OCI-LY3 (cell line): ENCODE measurements around the gene ATP5PB.

ENCODE experiments used
- H2AFZ ChIP-seq: fragments of 200-600, 300-600 bp; shearing (Covaris generic); 2 replicates; pipeline ENCODE4 v1.6.0; 2014; ENCODE audit warnings: antibody characterized with exemption, low read depth, low read length
- H3K27ac ChIP-seq: fragments of 200-600, 300-600 bp; sonication (generic); 2 replicates; pipeline ENCODE4 v1.5.1; 2014; ENCODE audit warnings: mild to moderate bottlenecking, low read length, moderate library complexity, mixed read lengths
- H3K27me3 ChIP-seq: fragments of 200-600, 300-600 bp; sonication (generic); 2 replicates; pipeline ENCODE4 v1.6.1; 2014; ENCODE audit warnings: low read depth, low read length, mixed read lengths
- H3K36me3 ChIP-seq: fragments of 200-600, 300-600 bp; sonication (generic); replicated peaks from 2 replicates; pipeline ENCODE3; 2014; ENCODE audit warnings: low read depth, low read length, mixed read lengths
- H3K4me1 ChIP-seq: fragments of 300-600, 200-600 bp; sonication (generic); 2 replicates; pipeline ENCODE4 v1.6.1; 2014; ENCODE audit warnings: low read length, mixed read lengths
- H3K4me2 ChIP-seq: fragments of 200-600, 300-600 bp; sonication (generic); 2 replicates; pipeline ENCODE4 v1.6.1; 2014; ENCODE audit warnings: low read length, mixed read lengths
- H3K4me3 ChIP-seq: fragments of 300-600, 200-600 bp; sonication (generic); 2 replicates; pipeline ENCODE4 v1.5.1; 2014; ENCODE audit warnings: antibody characterized with exemption, mild to moderate bottlenecking, low read length, moderate library complexity
- H3K79me2 ChIP-seq: fragments of 300-600, 200-600 bp; shearing (Covaris generic); 2 replicates; pipeline ENCODE4 v1.6.1; 2014; ENCODE audit warnings: mild to moderate bottlenecking, low read length, mixed read lengths
- H3K9ac ChIP-seq: fragments of 300-600, 200-600 bp; shearing (Covaris generic); 2 replicates; pipeline ENCODE4 v1.6.0; 2014; ENCODE audit warnings: mild to moderate bottlenecking, low read length, moderate library complexity
- H3K9me3 ChIP-seq: fragments of 200-600, 300-600 bp; shearing (Covaris generic); 2 replicates; pipeline ENCODE4 v1.6.1; 2014; ENCODE audit warnings: low read length, mixed read lengths; ENCODE audit not compliant: insufficient read depth
- H4K20me1 ChIP-seq: fragments of 200-600, 300-600 bp; sonication (generic); 2 replicates; pipeline ENCODE4 v1.6.1; 2016; ENCODE audit warnings: low read length, mixed read lengths; ENCODE audit not compliant: insufficient read depth
- CTCF ChIP-seq: fragments of 200-600, 300-600 bp; sonication (generic); IDR thresholded peaks from 2 replicates; pipeline ENCODE4 v1.5.1; 2014; ENCODE audit warnings: antibody characterized with exemption, low read length, low read depth
- EZH2phosphoT487 ChIP-seq: fragments of 200-600 bp; shearing (Covaris generic); IDR thresholded peaks from 2 replicates; pipeline ENCODE4 v1.6.1; 2018; ENCODE audit warnings: antibody characterized with exemption, mixed run types, low read depth

Gene ATP5PB

DNA sequence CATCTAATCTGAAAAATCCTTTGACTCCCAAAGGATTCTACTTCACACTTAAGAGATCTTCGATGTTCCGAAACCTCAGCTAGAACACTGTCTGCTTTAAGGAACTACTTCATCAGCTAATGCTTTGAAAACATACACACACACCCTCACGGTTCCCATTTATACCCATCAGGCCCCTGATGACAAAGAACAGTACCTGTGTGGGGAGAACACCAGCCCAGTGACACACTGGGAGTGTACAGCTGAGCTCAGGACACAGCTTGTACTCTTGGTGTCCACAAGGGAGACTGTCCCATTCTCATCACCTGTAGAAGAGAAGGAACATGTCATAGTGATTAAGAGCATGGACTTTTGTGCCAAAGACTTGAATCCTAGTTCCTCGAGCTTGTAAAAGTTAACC is 6.8 kb upstream of the ATP5PB start:
- Histone ChIP-seq H3K79me2 (peaks cover 28% of the 10 kb centered on the region), H3K27ac (peak overlapping the region; percentile 19), H2AFZ (no peak overlapping the region), H3K36me3 (peaks cover 49% of the 10 kb centered on the region), H4K20me1 (no peaks in the 10 kb centered on the region), H3K9ac (no peak overlapping the region), H3K9me3 (no peaks in the 10 kb centered on the region), H3K4me3 (no peak overlapping the region), H3K4me1 (peaks cover 20% of the 10 kb centered on the region), H3K27me3 (no peaks in the 10 kb centered on the region), H3K4me2 (no peak overlapping the region)
- no peak for TF ChIP-seq EZH2phosphoT487
- no peak for TF ChIP-seq CTCF

DNA sequence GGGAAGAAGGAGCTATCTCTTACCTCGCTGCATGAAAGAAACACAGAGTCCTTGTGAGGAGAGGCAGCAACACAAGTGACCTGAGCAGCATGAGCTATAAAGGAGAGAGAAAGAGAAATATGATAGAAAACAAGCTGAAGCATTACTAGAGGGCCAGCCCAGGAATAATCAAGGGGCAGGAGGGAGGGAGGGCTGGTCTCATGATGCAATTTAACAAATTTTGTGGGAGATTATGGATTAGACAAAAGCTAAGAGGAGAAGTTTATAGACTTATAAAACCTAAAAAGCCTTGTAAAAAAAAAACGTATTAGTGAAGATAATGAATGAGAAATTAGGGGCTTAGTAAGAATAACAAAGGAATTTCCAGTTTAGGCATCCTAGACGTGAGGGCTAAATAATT is 5.2 kb upstream of the ATP5PB start:
- no peaks in the 10 kb centered on the region for H4K20me1 ChIP-seq
- TF ChIP-seq EZH2phosphoT487 (no peak), CTCF (no peak)
- no peak overlapping the region for H3K4me3 ChIP-seq
- H3K36me3 ChIP-seq = peaks cover 46% of the 10 kb centered on the region
- H3K4me1 ChIP-seq = peaks cover 27% of the 10 kb centered on the region
- H3K27me3 ChIP-seq = no peaks in the 10 kb centered on the region
- H3K79me2 ChIP-seq = peaks cover 43% of the 10 kb centered on the region
- no peak overlapping the region for H3K9ac ChIP-seq
- no peaks in the 10 kb centered on the region for H3K9me3 ChIP-seq
- H3K27ac ChIP-seq = no peak overlapping the region
- no peak overlapping the region for H2AFZ ChIP-seq
- no peak overlapping the region for H3K4me2 ChIP-seq

GRCh38 chr1:111446546-111446945 is 2.7 kb upstream of the ATP5PB start:
- H4K20me1 ChIP-seq = no peaks in the 10 kb centered on the region
- no peak overlapping the region for H3K27ac ChIP-seq
- H2AFZ ChIP-seq = no peak overlapping the region
- peaks cover 36% of the 10 kb centered on the region for H3K4me1 ChIP-seq
- H3K4me2 ChIP-seq = no peak overlapping the region
- no peak overlapping the region for H3K9ac ChIP-seq
- peaks cover 39% of the 10 kb centered on the region for H3K36me3 ChIP-seq
- no peak overlapping the region for H3K4me3 ChIP-seq
- H3K27me3 ChIP-seq = no peaks in the 10 kb centered on the region
- no peak for TF ChIP-seq EZH2phosphoT487
- no peak for TF ChIP-seq CTCF
- no peaks in the 10 kb centered on the region for H3K9me3 ChIP-seq
- H3K79me2 ChIP-seq = peaks cover 68% of the 10 kb centered on the region

GRCh38 chr1:111446967-111447892 is 2.0 kb upstream of the ATP5PB start:
- peaks cover 30% of the 10 kb centered on the region for H3K4me1 ChIP-seq
- H3K36me3 ChIP-seq = peaks cover 33% of the 10 kb centered on the region
- H3K9ac ChIP-seq = peak overlapping the region; percentile 89
- TF ChIP-seq EZH2phosphoT487 = no peak
- TF ChIP-seq CTCF = no peak
- peaks cover 71% of the 10 kb centered on the region for H3K79me2 ChIP-seq
- H3K27ac ChIP-seq = no peak overlapping the region
- H3K4me3 ChIP-seq = peak overlapping the region; percentile 100
- H2AFZ ChIP-seq = no peak overlapping the region
- no peaks in the 10 kb centered on the region for H4K20me1 ChIP-seq
- H3K27me3 ChIP-seq = no peaks in the 10 kb centered on the region
- peak overlapping the region; percentile 94 for H3K4me2 ChIP-seq
- H3K9me3 ChIP-seq = no peaks in the 10 kb centered on the region
